GM21528 (cell line): ENCODE results near the gene GNPTAB.
"Not testable (repeated sequence)": the region's sequence is repeated elsewhere in the genome, so short reads cannot be mapped to it uniquely, and the experiment has no call there.

Source experiments
- ATAC-seq: cut with Tn5 transposase; IDR thresholded peaks from one replicate; pipeline ENCODE4 v1.9.1; 2021; ENCODE audit warnings: mild to moderate bottlenecking, moderate library complexity; ENCODE audit not compliant: unreplicated experiment, low FRiP score

GNPTAB gene

DNA sequence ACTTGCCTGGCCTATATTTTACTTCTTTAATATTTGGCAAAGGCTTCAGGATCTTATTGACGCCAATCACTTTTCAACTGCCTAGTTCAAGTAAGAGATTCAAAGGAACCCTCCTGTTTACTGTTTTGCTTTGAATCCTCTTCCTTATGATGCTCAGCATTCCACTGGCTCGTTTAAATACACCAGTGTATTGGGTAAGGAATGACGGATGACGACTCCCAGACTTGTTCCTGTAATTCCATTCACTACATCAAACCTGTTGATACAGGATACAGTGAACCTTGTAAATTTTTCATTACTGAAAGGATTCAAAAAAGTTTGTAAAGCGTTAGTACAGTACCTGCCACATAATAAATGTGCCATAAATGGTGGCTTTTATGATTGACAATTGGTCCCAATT is 89.8 kb downstream of the GNPTAB start:
- no peak for ATAC-seq

DNA sequence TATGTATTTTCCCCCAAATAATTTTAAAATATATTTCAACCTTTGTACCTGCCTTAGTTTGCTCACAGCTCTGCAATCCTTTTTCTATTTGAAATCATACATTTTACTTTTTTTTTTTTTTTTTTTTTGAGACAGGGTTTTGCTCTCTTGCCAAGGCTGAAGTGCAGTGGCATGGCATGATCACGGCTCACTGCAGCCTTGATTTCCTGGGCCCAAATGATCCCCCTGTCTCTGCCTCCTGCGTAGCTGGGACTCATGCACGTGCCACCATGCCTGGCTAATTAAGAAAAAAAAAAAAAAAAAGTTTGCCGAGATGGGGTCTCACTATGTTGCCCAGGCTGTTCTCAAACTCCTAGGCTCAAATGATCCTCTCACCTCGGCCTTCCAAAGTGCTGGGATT is 90.2 kb downstream of the GNPTAB start:
- ATAC-seq = no peak

DNA sequence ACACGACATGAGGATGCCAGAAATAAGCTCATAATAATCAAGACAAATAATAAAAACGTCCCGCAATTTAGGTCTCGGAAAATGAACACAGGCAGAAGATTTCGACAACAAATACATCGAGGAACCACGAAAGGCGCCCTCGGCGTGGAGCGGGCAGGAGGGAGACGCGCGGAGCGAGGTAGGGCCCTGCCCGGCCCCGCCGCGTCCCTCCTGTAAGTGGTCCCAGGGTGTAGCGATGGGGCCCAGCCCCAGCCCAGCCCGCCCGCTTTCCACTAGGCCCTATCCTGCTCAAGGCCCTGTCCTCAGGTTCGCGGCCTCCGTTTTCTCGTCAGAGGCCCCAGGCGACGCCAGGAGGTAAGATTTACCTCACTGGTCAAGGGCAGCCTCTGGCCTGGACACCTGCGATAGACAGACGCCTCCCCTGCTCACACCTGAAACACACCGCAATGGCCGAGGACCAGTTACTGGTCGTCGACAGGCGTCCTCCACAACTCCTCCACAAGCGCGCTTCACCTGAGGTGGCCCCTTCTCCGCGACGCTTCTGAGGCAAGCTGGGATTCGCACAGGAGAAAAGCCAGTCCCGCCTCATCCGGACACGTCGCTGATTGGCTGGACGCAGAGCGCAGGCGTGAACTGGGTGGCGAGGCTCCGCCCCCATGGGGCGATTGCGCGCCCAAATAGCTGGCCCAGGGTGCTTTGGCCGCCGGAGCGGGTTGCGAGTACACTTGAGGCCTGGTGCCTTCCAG is 91.7 kb downstream of the GNPTAB start, which contains the start of gene SYCP3:
SYCP3 (minus strand) TSS at position 543 of the 746 bp plus-strand sequence. CDS start 1,527 bp downstream, outside the sequence.
- no peak for ATAC-seq

DNA sequence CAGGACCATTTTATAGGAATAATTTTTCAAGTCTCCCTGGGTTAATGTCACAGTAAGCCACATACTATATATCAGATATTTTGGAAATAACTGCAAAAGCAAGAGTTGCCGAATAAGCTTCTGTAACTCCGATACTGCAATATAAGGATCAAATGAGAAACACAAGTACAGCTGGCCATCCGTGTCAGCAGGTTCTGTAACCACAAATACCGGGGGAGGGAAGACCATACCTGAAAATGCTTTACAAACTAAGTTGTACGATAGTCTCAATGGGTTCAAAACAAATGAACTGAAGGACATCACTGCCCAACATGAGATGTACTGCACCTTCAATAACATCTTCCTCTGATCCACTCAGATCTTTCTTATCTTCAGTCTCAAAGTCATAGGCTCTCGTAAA is 93.3 kb downstream of the GNPTAB start:
- ATAC-seq = no peak

DNA sequence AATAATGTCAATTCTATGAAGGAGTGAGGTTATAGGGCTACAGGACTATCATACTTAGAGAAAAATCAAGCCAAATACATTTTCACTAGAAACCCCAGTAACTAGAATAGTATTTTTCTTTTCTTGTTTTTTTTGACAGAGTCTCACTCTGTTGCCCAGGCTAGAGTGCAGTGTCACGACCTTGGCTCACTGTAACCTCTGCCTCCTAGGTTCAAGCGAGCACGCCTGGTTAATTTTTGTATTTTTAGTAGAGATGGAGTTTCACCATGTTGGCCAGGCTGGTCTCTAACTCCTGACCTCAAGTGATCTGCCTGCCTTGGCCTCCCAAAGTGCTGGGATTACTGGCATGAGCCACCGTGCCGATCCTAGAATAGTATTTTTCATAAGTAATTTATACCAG is 96.3 kb downstream of the GNPTAB start:
- not testable (repeated sequence) for ATAC-seq

GRCh38 chr12:101733166-101733565 is 97.6 kb downstream of the GNPTAB start:
- no peak for ATAC-seq

DNA sequence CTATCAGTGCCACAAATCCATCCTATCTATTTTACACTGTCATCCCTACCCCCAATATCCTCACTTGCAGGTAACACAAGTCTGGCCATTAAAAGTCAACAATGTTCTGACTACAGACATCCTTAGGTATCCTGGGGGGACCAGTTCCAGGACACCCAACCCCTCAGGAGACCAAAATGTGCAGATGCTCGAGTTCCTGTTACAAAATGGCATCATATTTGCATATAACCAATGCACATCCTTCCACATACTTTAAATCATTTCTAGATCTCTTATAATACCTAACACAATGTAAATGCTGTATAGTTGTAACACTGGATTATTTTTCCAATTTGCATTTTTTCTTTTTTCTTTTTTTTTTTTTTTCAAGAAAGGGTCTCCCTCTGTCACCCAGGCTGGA is 98.4 kb downstream of the GNPTAB start:
- no peak for ATAC-seq

GRCh38 chr12:101729842-101730241 is 100.9 kb downstream of the GNPTAB start:
- no peak for ATAC-seq

- no peak for ATAC-seq
Measured at GRCh38 chr12:101727098-101727497, 103.7 kb downstream of the GNPTAB start.

- ATAC-seq = no peak
Measured at GRCh38 chr12:101722392-101722791, 108.4 kb downstream of the GNPTAB start.

- ATAC-seq = no peak
Measured at GRCh38 chr12:101720118-101720517, 110.6 kb downstream of the GNPTAB start.

- no peak for ATAC-seq
Measured at GRCh38 chr12:101719566-101719965, 111.2 kb downstream of the GNPTAB start.

- no peak for ATAC-seq
Measured at GRCh38 chr12:101714877-101715444, 115.8 kb downstream of the GNPTAB start.

GRCh38 chr12:101713930-101714329 is 116.8 kb downstream of the GNPTAB start:
- ATAC-seq = no peak

- no peak for ATAC-seq
Measured at GRCh38 chr12:101713059-101713682, 117.6 kb downstream of the GNPTAB start.

- no peak for ATAC-seq
Measured at GRCh38 chr12:101710288-101710687, 120.5 kb downstream of the GNPTAB start.

- ATAC-seq = no peak
Measured at GRCh38 chr12:101707131-101707782, 123.5 kb downstream of the GNPTAB start.

- no peak for ATAC-seq
Measured at GRCh38 chr12:101706403-101706802, 124.4 kb downstream of the GNPTAB start.

- ATAC-seq = no peak
Measured at GRCh38 chr12:101703487-101703886, 127.3 kb downstream of the GNPTAB start.

GRCh38 chr12:101700299-101700820 is 130.4 kb downstream of the GNPTAB start:
- ATAC-seq = no peak

DNA sequence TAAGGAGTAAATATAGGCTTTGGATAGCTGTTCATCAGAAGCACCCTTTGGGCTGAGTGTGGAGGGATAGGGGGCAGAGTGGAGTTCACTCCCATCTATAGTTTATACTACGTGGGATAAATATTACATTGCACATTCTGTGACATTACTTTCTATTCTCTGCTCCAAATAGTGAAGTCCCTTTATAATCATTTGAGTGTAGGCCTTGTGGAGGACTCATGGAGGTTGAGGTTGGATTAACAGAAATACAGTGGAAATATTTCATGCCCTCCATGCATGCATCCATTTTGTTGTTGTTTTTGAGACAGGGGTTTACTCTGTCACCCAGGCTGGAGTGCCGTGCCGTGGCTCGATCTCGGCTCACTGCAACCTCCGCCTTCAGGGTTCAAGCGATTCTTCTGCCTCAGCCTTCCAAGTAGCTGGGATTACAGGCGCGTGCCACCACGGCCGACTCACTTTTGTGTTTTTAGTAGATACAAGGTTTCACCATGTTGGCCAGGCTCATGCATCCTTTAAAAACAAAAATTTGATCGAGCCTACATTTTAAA is 131.9 kb downstream of the GNPTAB start:
- no peak for ATAC-seq
